Stimulated activated CD4-positive, alpha-beta T cell treated with anti-CD3 and anti-CD28 coated beads, Interleukin-15, amount 100 ng/mL, for 24 hours (primary cell): Measurements from ENCODE around the gene CHCHD6.

Experiments
- DNase-seq: peaks from one replicate; pipeline ENCODE4 v3.0.0-alpha.2; 2020

The CHCHD6 gene

DNA sequence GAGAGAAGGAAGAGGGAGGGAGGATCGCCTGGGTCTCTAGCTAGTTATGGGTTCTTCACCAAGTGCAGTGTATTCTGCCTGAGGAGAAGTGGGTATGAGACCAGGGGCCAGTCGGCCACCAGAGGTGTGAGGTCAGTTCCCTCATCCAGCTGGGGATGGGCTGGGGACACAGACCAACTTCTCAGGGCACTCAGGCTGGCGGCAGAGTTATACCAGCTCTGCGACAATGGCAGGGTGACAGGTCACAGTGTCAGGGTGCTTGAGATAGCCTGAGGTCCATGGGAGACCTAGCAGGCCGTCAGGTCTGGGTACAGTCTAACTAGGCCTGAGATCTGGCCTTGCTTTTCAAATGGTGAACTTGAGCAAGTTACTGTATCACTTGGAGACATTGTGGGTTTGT, 247.5 kb downstream of the CHCHD6 start:
- no peak for DNase-seq

DNA sequence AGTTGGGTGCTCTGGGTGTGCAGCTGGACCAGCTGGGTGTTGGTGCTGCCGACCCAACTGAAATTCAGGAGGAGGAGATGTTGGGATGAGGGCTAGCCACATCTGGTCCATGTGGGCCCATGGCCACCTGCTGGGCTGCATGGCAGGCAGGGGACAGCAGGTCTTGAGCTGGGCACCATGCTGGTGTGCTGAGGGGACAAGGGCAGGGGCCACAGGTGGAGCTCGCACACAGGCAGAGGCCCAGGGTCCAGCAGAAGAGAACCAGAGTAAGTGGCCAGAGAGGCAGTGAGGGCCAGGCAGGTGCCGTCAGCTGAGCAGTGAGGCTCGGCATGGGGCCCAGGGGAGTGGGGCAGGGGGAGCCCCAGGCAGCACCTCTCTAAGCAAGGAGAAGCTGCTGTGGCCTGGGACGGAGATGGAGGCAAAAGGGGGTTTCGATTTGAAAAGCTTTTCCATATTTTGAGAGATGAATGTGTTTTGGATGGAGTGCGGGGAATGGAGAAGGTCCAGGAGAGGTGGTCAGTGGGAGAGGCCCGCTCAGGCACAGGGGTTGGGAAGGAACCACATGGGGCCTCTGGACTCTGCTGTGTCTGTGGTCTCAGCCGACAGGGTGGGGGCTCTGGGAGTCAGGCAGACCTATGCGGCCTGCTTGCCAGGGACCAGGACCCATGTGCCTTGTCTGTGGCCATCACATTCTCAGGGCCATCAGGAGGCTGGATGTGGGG, 248.4 kb downstream of the CHCHD6 start:
- DNase-seq, result no peak

DNA sequence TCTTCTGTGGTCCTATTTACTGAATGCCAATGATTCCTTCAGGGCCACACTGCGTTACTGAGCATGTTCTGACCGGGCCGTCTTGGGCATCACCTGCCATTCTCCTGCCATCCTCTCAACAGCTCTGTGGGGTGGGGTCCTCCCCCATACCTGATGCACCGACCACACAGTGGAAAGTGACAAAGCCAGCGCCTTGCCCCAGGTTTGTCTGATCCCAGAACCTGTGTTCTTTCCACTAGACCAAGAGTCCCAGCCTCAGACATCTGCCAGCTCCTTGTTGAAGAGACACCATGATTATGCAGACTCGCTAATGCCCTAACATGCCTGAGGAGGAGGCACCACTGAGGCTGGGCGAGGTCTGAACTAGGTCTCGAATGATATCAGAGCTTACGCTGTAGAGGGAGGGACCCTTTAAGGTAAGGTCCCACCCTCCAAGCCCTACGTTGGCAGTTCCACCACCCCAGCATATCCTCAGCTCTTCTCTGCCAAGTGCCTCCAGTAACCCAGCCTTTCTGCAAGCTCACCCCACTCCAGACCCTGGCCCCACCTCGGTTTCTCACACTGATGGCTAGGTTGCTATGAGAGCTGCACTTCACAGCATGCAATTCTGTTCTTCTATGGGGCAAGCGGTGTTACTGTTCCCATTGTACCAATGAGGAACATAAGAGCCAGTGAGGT, 249.1 kb downstream of the CHCHD6 start:
- no peak for DNase-seq

DNA sequence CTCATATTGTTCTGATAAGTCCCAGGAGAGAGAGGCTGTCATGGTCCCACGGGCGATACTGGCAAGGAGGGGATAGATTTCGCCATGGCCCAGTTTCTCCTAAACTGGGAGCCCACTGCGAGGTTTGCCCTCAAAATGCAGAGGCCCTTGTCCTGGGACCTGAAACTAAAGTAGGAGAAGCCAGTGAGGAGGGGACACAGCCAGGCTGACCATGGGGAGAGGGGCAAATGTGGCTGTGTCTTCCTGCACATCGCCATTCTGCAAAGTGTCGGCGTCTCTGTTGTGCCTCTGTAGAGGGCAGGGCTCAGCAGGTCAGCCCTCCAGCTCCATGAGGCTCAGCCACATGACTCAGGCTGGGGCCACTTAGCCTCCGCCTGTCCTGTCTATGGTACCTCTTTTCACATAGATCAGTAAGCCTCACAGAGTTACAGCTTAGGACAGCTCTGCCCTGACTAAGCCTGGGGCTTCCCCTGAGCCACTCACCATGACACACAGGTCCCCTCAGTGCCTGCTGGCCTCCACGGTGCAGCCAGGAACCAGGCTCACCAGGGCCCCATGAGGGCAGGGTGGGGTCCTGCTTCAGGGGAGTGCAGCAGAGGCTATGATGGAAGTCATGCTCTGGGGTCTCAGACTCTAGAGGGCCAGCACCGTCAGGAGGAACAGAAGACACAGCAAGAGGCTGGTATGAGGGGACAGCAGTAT, 250.3 kb downstream of the CHCHD6 start:
- DNase-seq, result no peak

DNA sequence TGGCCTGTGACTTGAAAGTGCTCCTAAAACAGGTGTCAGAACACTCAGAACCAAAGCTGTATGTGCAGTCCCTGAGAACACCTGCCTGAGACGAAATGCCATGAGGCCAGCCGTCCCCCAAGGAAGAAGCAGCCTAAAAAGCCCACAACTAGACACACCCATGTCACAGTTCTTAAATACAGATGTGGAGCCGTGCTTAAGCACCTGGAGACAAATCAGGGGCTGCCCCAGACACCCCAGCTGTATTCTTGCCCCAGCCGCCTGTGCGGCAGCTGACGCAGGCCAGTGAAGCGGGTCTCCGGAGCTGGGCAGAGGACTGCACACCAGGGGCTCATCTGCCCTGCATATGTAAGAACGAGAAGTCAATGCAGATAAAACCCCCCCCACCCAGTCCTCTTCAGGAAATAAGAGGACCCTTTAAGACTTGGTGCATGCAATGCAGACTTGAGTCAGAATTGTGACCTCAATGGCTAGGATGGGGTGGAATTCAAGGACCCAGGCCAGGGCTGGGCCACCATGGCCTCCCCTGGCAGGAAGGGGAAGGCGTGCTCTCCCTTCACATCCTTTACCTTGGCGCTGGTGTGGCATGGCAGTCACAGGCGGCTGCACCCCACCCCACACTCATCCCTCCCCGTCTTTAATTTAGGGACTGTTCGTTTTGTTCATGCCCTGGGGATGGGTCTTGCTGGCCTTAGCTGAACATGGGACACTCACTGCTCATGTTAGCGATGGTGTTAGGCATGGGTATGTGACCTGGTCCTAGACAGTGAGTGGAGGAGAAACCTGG, 251.2 kb downstream of the CHCHD6 start:
- no peak for DNase-seq

DNA sequence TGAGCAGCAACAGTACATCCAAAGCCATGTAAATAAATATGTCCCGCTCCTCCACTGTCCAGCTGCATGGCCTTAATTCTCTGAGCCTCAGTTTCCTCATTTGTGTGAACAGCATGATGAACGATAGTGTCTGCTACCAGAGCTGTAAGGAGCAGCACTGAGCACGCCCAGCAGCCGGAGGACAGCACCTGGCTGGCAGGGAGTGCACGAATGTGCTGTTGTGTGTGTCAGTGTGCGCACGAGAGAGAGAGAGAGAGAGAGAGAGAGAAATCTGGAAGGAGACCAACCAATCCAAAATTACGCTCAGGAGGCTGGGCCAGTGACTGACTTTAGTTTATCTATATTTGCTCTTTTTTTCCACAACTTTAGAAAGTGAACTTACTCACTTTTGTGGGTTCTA, 252.3 kb downstream of the CHCHD6 start:
- DNase-seq, result no peak

DNA sequence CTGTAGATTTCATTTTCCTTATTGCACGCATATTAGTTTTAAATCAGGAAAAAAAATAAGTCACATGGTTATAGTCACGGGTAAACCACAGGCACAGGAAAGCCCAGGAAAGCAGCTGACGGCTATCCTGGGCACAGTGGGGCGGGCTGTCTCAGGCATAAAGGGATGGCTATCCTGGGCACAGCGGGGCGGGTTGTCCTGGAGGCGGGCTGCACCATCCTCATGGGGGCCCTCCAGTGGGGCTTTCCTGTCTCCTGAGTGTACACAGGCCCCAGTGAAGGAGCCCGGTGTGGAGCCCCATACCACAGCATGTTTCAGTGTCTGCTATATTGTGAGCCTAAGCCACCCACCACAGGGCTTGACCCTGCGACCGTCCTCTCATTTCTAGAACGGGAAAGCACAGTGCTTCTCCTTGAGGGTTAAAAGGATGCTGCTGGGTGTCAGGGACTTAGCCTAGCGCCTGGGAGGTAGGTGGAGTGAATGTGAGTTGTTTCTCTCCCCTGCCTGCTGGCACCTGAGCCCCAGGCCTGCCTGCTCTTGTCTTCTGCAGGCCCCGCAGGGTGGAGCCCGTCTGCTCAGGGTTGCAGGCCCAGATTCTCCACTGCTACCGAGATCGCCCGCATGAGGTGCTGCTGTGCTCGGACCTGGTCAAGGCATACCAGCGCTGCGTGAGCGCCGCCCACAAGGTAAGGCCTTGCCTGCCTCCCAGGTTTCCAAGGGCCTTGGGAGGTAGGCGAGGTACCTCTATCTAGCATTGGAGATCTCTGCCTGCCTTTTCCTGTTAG, 253.0 kb downstream of the CHCHD6 start:
- DNase-seq, result no peak

DNA sequence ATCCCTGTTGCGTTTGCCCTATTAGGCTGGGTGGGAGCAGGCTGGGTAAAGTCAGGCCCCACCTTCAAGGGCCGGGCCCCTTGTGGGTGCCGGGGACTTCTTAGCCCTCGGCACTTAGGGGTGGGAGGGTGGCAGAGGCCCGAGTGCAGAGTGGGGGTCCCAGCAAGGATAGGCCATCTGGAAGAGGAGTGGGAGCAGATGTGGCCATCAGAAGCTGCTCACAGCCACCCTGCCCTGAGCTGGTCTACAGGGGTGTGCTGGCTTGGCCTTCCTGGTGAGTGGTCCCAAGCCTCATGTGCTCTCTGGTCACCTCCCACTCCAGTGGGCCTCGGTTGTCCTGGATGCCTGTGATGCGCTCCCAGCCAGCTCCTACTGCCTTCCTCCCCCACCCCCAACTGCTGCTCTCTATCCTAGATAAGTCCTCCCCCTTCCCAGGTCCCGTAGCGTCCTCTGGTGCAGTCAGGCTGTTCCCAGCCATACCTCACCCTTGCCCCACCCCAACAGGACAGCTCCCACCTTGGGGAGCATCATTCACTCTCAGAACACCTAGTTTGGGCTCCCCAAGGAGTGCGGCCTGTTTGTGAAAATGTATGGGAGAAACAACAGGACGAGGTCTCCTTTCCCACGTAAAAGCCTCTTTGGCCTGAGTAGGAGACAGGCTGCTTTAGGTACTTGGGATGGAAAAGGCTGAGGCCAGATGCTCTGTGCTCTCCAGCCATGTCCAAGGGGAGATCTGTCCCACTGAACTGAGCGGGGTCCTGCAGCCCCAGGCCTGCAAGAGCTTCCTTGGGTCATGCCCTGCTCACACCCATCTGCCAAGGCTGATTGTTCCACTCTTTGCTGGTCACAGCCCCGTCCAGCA, 254.0 kb downstream of the CHCHD6 start:
- DNase-seq, result no peak

DNA sequence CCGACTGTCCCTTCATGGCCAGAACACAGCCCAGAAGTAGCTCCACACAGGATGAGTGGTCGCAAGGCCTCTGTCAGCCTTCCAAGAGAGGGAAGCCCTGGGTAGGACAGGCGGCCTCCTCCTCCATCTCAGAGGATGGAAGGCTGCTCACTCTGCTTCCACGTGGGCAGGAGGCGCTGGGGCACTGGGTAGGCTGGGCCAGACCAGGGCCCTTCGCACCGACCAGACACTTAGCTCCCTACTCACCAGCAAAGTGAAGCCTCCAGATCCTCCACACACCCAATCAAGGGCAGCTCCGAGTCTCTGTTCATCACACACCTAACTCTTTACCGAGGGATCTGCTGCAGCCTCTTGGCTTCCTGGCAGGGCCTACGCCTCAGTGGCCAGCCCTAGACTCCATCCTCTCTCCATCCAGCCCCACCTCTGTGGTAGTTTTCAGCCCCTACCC, 254.6 kb downstream of the CHCHD6 start:
- no peak for DNase-seq

DNA sequence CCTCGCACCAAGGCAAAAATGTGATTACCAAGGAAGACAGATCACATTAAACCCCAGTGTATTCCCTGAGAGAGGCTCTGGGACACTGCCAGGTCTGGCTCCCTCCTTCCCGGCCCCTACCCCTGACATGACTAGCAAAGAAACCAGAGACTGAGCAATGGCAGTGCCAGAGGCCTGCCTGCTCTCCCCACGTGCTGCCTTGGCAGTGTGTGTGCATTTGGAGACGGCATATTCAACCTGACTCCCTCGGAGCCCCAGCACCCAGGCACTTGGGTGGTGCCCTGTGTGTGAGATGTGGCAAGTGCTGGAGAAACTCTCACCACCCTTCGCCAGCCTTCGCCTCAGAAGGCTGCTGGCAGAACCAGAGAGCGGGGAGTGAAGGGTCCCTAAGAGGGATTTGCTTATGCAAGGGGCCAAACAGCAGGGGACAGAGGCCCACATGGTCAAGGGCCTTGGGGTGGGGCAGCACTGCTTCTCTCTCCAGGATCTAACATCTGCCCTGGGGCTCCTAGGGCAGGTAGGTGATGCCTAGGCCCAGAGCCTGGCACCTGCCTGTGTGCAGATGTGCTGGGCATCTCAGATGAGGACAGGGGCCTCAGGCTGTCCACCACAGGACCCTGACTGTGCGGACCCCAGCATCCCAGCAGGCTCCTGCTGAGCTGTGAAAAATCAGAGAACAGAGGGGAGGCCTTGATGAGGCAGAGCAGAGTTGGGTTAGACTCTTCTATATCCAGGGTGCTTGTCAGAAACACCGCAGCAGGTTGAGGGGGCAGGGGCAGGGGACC, 255.3 kb downstream of the CHCHD6 start:
- DNase-seq, result no peak

DNA sequence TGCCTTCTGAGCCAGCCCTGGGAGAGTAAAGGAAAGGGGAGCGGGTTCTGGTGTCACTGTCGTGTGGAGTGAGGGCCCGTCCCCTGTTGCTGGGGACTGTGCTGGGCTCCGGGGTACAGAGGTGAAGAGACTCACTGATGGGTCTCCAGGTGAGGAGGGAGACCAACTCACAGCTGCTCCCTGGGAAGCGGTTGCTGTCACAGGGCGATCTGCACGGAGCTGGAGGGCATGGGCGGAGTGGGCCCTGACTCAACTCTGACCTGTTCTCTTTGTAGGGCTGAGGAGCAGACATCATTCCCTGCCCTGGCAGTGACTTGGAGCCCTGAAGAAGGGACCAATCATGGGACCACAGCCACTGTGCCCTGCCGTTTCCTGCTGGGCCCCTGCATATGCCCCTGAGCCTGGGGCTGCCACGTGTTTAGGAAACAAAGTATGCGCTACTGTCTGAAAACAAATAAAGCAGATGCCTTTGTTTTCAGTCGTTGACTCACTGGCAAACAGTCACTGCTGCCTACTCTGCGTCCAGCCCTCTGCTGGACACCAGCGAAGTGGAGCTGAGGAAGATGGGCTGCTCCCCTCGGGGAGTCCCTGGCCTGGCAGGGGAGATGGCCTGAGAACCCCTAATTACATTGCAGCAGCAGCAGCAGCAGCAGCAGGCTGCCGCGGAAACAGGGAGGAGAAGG, 256.0 kb downstream of the CHCHD6 start:
- DNase-seq, result no peak

DNA sequence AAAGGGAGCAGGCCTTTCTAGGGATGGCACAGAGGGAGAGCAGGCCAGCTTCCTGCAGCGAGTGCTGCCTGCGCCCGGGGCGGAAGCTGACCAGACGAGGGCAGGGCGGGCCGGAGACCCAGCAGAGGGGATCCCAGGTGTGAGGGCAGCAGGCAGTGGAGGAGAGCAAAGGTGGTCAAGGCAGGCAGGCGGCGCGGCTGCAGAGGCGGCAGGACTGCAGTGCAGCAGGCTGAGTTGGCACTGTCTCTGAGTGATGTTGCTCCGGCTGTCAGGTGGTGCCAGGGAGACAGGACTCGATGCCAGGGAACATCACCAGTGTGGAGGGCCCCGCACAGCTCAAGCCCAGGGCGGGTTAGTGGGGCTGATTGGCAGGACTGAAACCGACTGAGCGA, 256.6 kb downstream of the CHCHD6 start:
- DNase-seq, result no peak

DNA sequence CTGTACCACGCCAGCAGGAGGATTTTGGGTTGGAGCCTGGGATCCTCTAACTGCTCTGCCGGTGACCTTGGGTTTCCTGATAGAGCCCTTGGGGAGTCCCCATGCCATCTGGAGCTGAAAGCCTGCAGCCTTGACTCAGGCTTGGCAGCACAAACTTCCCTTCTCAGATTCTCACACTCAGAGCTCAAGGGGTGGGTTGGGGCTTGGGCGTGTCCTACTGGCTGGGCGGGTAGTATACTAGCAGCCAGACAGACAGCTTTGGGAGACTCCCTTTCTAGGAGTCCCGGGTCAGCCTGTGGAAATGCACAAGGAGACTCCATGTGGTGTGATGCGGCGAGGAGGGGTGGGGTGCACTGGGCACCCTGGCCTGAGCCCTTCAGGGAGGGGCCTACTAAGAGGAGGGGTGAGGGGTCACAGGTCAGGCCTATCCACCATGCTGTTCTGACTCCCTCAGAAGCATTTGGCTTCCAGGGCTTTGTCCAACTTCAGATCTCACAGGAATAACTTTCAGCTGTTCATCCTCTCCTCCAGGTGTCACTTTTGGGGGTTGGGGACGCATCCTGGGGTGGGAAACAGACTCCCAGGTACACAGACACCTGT, 257.3 kb downstream of the CHCHD6 start:
- no peak for DNase-seq

DNA sequence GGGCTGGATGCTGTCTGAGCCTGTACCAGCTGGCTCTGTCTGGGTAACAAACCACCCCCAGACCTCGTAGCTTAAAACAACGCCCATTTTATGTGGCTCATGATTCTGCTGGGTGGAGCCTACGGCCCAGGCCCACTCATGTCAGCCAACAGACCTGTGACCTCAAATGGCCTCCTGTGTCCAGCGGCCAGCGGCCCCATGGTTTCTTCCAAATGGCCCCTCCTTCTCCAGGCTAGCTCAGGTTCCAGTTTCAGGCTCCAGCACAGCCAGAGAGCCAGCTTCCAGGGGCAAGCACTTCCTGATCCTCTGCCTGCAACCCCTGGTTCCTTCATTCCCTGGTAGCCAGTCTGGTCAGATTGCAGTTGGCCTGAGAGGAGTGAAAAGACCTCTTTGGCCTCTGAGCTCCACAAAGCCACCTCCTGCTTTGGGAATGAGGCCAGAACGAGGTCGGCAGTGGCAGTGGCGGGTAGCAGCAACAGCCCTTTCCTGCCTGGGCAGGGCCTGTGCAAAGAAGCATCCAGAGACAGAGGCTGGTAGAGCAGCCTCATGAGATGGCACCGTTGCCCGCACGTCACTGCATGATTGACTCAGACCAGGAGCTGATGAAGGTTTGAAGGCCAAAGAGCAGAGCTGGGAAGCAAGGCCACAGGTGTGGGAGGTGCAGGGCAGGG, 257.9 kb downstream of the CHCHD6 start:
- no peak for DNase-seq

DNA sequence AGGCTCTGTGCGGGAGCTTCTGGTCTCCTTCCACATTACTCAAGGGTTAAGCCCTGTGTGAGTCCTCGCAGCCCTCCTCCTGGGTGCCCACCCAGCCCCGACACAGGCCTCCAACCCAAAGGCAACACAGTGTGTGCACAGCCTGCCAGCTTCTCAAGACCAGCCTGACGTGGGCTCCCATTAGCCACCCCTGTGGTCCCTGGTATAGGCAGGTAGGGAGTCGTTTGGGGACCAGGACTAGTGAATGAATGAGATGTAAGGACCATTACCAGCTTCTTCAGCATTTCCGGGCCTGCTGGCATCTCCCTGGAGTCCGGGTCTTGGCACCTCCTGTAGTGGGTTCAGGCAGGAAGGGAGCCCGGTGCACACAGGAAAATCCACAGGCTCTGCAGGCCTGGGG, 258.7 kb downstream of the CHCHD6 start:
- DNase-seq, result no peak

DNA sequence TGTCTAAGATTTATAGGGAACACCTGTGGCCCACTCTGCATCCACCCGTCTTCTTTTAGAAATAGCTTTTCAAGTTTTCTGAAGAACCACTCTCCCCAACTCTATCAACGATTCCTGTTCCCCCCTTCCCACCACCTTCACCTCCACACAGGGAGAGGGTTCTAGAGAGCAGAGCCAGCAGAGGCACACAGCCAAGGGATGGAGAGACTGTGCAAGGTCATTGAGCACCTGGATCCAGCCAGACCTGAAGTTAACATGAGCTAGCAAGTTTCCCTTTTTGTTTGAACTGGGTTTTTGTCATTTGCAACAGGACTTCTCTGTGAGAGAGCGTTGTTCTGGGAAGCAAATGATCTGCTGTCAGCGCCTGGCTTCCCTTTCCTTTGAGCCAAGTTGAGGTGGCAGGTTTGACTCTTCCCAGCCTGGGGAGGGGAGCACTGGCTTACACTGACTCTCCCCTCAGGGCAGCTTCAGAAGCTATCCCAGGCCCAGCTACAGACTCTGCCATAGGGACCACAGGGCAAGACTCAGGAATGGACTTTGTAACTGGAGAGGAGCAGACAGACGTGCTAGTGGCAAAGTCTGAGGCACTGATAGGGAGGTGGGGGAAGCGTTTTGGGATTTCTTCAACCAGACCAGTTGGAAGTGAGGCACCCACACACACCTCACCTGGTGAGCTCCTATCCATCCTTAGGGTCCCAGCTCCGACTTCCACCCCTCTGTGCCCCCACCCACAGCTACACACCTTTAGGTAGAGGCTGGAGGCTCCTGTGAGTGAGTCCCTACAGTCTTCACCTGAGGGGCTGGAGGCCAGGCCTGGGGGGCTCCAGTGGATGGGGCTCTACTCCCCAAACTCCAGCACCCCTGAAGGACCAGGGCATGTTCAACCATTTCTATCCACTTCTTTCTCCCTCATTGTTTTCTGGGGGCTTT, 259.5 kb downstream of the CHCHD6 start:
- DNase-seq, result no peak

DNA sequence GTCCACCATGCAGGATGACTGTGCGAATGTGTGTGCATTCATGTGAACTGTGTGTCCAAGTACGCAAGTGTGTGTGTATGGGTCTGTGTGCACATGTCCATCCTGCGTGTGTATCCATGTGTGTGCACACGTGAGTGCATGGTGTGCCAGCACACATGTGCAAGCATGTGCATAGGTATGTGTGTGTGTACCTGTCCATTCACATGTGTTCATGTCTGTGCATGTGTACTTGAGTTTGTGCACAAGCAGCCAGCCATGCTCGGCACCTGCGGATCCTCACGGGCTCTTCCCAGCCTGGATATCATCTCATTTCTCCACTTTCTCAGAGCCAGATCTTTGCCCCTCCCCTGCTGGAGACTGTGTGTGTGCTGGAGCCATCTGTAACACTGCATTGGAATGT, 260.2 kb downstream of the CHCHD6 start:
- no peak for DNase-seq

DNA sequence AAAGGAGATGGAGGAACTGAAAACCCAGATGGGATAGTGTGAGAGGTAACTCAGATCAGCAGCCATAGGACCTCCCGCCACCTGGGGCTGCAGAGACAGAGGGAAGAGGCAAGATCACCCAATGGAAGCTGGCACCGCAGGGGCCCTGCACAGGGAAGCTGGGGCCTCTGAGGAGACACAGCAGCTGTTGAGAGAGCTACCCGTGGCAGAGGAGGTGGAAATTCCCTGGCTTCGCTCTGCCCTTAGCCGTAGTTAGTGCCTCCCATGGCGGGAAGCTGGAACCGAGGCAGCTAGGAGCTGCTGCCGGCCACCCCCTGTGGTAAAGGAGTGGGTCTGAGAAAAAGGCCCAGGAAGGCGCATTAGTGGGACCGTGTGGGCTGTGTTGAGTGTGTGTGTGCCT, 260.9 kb downstream of the CHCHD6 start:
- no peak for DNase-seq
